Fibroblast of the aortic adventitia (primary cell): Measurements from ENCODE around the gene SIGLEC10. TPM values are rescaled to one million over a fixed set of nuclear protein-coding genes. Genes with fewer than 3 reads are reported as not detected.
"Not testable (repeated sequence)": the region's sequence is repeated elsewhere in the genome, so short reads cannot be mapped to it uniquely, and the experiment has no call there.

Experiments used
- DNase-seq: peaks from one replicate; pipeline ENCODE4 v3.0.0-alpha.2; 2010; ENCODE audit warnings: low read depth
- H3K4me3 ChIP-seq: 2 replicates; pipeline ENCODE4 v1.5.1; 2011; ENCODE audit warnings: low read depth, mild to moderate bottlenecking, control low read depth, low read length, moderate library complexity
- total RNA-seq: library from RNA; depleted of rRNA; stranded (reverse); fragments of >200 nt; gene quantifications from 2 replicates; pipeline ENCODE4 v1.2.3, GENCODE V29; 2012; ENCODE audit warnings: low replicate concordance
- TF ChIP-seq, protein P1 (sequence below): IDR thresholded peaks from 2 replicates; pipeline ENCODE4 v1.5.1; 2011; ENCODE audit warnings: mild to moderate bottlenecking, low read length, control low read depth, inconsistent platforms; ENCODE audit not compliant: insufficient read depth

Gene SIGLEC10
- total RNA-seq, 1 donor: not detected

DNA sequence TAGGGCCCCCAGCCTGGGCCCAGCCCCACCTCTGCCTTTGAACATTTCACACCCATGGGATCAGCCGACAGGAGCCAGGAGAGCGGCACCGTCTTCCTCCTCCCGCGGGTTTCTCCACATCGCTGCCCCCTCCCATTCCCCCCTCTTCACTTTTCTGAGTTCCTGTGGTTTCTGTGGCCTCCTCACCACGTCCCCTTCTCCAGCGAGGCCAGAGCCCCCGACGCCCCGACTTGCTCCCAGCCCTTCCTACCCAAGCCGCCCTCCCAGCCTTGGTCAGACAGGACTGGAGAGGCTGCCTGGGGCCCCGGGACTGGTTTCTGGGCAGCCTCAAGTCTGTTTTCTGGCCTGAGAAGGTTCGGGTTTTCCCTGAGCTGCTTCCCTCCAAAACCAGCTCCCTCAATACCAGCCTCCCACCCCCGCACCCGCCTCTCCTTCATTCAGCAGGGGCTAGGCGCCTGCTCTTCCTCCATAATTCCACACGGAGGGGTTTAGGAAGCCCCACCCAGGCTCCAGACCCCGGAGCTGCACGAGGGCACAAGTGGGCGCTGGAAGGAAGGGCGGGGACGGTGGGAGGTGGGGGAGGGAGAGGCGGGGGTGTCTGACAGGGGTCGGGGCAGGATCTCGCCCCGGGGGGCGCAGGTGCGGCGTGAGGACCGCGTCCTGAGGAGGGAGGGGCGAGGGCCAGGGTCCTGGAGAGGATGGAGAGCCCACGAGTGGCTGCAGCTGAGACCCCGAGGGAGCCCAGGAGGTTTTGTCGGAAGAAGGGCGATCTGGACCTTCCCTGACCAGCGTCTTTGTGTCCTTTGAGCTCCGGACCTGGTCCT, 4.0 kb upstream of the SIGLEC10 start:
- H3K4me3 ChIP-seq: no peak overlapping the region
- TF ChIP-seq, protein P1, sequence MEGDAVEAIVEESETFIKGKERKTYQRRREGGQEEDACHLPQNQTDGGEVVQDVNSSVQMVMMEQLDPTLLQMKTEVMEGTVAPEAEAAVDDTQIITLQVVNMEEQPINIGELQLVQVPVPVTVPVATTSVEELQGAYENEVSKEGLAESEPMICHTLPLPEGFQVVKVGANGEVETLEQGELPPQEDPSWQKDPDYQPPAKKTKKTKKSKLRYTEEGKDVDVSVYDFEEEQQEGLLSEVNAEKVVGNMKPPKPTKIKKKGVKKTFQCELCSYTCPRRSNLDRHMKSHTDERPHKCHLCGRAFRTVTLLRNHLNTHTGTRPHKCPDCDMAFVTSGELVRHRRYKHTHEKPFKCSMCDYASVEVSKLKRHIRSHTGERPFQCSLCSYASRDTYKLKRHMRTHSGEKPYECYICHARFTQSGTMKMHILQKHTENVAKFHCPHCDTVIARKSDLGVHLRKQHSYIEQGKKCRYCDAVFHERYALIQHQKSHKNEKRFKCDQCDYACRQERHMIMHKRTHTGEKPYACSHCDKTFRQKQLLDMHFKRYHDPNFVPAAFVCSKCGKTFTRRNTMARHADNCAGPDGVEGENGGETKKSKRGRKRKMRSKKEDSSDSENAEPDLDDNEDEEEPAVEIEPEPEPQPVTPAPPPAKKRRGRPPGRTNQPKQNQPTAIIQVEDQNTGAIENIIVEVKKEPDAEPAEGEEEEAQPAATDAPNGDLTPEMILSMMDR: no peak
- DNase-seq: no peak

DNA sequence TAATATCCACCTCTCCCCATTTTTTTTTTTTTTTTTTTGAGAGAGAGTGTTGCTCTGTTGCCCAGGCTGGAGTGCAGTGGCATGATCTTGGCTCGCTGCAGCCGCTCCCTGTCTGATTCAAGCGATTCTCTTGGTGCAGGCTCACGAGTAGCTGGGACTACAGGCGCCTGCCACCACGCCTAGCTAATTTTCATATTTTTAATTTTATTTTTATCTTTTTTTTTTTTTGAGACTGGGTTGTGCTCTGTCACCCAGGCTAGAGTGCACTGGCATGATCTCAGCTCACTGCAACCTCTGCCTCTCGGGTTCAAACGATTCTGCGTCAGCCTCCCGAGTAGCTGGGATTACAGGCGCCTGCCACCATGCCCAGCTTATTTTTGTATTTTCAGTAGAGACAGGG, 3.1 kb upstream of the SIGLEC10 start:
- not testable (repeated sequence) for H3K4me3 ChIP-seq, DNase-seq

DNA sequence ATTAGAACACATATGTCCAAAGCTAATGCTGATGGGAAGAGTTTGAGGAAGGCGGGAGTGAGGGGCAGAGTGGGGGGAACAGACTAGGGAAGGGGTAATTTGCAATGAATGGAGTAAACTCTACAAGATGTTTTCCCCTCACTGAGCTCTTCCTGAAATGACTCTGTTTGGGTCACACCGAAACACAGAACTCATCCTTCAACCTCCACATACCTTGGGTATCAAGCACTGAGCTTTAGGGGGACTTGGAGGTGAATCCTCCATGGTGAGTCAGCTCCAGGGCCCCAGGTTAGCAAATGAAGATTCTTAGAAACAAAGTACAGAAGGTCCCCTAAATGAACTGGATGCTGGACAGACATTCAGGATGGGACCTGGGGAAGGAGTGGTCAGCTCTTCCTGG, 1.3 kb upstream of the SIGLEC10 start:
- DNase-seq: no peak
- TF ChIP-seq, protein P1: no peak
- H3K4me3 ChIP-seq: no peak overlapping the region

DNA sequence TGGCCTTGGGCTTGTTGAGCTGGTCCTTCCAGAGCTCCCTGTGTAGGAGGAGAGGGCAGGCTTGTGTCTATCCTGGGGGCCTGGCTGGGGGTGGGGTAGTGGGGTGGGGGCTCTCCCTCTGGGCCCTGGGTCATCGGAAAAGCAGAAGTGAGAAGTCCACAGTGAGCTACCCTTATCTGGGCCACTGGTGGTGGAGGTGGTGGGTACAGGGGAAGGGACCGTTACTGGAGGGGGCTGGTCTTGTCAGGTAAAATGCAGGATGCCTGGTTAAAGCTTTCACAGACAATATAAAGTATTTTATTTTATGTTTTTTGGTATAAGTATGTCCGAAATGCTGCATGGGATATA, 342 bp upstream of the SIGLEC10 start:
- no peak overlapping the region for H3K4me3 ChIP-seq
- DNase-seq: no peak
- TF ChIP-seq, protein P1: no peak

DNA sequence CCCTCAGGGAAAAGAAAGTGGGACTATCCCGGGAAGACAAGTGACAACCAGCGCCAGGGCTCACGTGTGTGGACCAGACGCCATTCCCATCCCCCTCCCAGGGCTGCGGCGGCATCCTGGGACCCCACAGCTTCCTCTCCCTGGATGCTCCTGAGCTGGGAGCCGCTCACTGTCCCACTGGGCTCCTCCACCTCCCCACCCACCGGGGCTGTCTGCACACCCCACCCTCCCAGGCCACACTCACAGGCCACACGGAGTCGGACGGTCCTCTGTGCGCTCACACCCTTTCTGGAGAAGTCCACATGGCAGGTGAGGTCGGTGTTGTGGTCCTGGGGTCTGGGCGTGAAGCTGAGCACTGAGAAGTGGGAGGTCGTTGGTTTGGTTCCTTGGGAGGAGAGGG, 1.0 kb downstream of the SIGLEC10 start:
- not testable (repeated sequence) for H3K4me3 ChIP-seq, DNase-seq

DNA sequence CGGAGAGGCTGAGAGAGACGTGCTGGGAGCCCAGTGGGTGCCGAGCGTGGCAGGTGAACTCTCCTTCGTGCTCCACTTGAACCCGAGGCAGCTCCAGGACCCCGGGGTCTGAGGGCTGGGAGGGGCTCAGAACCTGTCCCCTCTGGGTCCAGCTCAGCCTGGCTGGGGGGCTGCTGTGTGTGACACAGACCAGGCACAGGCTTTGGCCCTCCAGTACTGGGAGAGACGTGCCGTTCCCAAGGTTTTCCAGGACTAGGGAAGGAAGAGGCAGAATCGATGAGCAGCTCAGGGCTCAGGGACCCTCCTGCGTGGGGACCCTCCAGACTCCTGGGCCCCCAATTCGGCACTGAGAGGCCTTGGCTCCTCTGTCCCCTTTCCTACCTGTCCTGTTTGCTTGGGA, 2.3 kb downstream of the SIGLEC10 start:
- H3K4me3 ChIP-seq: no peak overlapping the region
- TF ChIP-seq, protein P1: no peak
- DNase-seq: no peak

DNA sequence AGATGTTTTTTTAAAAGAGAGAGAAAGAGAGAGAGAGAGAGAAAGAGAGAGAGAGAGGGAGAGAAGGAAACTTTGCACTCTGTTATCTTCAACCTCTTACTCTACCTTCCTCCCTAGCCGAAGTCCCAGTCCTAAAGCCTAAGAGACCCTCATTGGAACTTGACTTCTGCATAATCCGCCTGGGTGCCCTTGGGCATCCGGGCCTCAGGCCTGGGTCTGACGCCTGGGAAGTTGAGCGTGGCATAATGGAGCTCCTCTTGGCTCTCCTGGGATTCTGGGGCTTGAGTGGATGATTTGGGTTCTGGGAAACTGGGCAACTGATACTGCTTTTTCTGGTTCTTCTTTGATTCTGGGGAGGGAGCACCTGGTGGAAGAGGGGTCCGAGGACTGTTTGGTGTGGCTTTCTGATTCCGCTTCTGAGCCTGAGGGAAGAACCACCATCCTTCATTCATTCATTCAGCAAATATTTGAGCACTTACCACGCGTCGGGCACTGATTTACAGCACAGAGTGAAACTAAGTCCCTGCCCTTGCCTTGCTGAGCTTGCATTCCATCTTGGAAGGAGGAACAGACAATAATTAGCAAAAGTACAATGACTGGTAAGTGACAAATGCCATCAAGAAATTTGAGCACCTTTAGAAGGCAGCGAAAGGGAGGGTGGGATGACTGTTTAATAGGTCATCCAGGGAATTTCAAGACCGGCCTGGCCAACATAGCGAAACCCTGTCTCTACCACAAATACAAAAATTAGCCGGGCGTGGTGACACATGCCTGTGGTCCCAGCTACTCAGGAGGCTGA, 6.3 kb downstream of the SIGLEC10 start:
- DNase-seq: no peak
- TF ChIP-seq, protein P1: no peak
- H3K4me3 ChIP-seq: no peak overlapping the region
